HG03521 (cell line): ENCODE results near the gene HOXB3.

Experiments used
- ATAC-seq: cut with Tn5 transposase; IDR thresholded peaks from one replicate; pipeline ENCODE4 v1.9.1; 2021; ENCODE audit warnings: mild to moderate bottlenecking, moderate library complexity; ENCODE audit not compliant: unreplicated experiment

HOXB3 gene

DNA sequence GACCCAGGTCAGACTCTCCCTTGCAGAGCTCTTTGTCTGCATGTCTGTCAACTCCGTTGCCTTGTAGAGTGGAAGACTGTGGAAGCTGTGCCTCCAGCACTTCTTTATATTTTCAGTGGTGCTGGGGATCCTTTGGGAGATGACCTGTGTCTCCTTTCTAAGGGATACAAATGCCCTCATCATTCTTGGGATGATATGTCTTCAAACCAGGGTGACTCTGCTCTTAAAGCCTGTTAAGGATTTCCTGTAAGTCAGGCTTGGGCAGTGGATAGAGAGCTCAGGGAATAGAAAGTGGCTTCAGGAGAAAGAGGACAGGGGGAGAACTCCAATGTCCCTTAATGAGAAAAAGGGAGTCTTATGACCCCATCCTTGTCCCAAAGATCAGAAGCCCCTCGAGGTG, 1.5 kb downstream of the HOXB3 start:
- no peak for ATAC-seq

DNA sequence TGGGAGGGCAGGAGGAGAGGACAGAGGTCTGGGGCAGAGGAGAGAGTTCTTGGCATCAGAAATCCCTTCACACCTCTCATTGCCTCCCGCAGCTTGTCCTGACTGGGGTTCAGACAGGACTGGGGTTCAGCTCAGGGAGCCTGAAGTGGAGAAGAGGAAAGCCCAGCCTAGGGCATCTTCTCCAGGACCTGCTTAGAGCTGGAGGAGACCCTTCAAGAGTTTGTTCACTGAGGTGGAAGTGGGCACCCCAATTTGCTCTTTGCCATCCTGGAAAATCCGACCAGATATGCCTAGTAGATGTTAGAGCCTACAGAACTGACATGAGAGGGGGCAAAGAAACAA, 2.0 kb downstream of the HOXB3 start:
- no peak for ATAC-seq

DNA sequence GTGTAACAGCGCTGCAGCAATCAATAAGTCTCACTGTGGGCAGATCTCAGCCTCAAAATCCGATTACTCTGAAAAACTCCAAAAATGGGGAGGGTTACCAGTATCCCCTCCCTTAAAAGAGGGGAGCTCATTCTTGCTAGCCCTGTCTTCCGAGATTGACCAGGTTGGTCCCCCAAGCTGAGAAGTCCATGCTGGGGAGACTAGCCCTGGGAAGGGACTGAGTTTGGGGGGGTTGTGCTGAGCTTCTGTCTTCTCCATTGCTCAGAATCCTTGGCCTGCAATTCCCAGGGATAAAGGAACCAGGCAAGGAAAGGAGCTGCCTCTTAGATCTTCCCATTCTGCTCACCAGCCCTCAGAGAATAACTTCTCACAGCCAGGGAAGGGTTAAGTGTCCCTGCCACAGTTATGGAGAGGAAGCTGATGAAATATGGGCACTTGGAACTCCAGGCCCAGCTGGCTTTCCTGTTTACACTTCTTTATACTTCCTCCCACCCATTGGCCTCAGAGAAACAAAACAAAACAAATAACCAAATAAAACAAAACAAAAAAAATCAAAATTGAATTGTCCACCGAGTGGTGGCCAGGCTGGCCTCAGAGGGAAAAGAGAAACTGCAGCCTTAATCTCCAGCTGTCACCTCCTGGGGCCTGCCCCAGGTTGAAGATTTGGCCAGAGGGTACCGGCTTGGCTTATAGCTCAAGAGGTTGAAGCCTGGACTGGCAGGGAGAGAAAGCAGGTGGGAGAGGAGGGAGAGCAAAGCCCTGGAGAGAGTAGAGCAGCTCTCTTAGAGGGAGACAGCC, 2.6 kb downstream of the HOXB3 start:
- no peak for ATAC-seq

DNA sequence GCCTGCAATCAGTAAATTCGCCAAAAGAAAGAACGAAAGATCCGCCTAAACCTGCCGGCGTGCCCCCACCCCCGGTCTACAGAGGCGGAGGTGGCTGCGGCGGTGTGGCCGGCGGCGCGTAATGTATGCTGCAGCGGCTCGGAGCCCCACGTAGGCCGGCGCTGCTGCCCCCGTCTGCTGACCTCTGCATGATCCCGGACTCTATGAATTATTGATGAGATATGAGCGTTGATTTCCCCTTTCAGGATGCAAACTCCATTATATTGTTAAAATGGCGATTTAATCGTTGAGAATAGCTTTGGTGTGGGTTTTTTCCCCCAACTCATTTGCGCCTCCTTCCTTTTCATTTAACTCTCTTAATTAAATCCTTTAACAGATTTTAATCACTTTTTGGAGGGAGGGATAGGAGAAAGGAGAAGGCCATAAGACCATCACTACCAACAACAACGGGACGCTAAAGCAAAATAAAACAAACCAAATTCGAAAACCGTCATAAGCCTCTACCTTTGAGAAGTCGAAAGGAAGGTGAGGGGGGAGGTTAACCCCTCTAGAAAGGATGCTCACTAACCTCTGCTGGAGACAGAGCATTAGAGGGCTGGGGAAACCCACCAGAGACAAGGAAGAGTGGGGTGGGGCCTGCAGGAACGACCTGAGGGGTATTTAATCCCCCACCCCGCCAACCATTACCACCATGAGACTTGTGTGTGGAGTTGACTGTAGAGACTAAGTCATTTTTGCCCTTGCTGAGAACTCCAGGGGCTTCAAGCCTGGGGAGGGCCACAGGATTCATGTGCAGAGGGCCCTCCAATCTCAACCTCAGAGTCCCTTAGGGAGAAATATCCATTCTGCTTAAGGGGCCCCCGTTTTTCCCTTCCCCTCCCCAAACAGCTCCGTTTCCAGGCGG, 3.4 kb downstream of the HOXB3 start:
- no peak for ATAC-seq

DNA sequence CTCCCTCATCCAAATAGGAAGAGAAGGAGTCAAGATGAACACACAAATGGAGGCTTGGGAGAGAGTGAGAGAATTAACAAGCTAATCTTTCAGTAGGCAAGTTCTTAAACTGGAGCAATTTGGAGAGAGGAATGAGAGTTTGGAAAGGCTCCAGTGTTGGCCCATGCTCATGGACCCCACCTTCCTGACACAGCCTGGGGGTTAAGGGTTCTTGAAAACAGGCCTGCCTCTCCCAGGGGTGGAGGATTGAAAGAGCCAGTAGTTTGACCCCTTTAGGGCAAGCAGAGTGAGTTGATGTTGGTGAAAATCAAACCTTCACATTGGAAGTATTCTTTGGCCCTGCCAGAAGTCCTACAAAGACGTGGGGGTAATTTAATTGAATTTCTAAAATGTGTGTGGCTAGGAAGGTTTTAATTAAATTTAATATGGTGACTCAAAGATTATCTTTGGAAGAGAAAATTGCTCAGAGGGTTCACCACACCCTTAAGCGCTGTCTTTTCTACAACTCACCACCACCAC, 5.8 kb downstream of the HOXB3 start:
- no peak for ATAC-seq

DNA sequence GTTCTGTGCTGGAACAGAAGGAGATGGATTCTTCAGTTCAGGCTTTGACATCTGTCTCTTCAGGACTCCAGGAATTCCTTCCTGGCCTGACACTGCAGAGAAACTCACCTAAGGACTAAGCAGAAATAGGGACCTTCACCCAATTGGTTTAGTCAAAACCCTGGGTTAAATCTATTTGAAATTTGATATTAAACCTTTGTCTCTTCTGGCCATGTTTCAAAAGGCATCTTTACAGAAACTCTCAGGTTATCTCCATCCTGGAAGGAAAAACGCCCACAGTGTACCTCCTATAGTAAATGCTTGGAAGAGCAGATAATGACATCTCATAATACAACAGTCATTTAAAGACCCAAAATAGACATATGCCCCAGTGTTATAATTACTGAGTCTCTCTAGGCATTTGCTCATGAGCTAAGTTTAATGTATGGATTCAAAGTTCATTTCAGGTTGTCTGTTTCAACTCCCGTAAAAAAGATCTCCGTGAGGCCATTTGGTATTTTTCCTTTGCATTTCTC, 6.3 kb downstream of the HOXB3 start:
- no peak for ATAC-seq

DNA sequence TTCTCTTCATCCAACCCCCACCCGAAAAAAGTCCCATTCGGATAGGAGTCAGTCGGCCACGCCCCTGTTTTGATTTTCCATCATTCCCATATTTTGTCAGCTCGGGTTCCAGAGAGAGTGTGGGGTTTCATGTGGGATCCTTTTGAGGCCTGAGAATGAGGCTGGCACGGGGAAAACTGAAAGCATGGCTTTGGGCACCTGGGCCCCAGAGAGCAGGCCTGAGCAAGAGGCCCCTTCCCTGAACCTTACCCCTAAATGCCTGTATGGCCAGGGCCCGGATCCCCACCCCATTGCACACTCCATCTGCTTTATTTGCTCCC, 7.3 kb downstream of the HOXB3 start:
- ATAC-seq, result no peak

DNA sequence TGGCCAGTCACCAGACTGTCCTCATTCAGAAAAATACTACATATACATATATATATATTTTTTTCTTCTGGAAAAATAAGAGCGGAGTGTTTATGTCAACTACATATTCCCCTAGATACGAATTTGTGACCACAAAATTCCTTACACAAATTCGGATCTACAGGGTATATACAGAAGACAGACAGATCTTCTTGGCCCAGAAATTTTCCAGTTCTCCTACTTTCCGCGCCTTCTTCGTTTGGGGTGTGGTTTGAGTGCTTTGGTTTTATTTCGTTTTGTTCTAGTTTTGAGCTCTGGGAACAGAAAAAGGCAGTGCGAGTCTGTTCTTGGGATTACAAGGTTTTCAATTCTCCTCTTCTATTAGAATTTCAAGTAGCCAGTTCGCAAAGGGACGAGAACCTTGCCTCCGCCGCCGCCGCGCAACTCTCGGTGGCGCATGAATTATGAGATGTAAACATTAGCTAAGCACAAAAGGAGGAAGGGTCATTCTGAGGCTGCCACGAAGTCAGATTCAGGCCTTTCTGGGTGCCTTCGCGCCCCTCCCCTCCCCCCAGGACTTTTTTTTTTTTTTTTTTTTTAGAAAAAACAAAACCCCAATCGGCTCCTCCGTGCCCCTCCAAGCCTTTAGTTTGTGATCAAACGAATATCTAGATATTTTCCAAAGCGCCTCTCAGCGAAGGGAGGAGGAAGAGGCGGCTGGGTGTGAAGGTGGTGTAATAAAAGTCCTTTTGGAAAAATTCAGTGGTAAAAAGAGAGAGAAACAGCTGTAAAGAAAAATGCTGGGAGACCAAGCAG, 10.1 kb downstream of the HOXB3 start:
- no peak for ATAC-seq

DNA sequence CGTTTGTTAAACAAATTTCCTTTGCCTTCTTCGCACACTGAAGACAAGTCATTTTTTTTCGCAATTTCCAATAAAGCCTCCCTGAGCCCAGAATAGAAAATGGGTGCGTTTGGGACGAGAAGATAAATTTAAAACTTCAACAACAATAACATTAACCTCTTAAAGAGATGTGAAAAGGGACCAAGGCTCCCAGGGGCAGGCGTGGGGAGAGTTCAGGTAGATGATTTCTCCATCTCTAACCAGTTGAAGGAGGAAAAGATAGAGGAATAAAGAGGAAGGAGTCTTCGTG, 10.6 kb downstream of the HOXB3 start:
- no peak for ATAC-seq

DNA sequence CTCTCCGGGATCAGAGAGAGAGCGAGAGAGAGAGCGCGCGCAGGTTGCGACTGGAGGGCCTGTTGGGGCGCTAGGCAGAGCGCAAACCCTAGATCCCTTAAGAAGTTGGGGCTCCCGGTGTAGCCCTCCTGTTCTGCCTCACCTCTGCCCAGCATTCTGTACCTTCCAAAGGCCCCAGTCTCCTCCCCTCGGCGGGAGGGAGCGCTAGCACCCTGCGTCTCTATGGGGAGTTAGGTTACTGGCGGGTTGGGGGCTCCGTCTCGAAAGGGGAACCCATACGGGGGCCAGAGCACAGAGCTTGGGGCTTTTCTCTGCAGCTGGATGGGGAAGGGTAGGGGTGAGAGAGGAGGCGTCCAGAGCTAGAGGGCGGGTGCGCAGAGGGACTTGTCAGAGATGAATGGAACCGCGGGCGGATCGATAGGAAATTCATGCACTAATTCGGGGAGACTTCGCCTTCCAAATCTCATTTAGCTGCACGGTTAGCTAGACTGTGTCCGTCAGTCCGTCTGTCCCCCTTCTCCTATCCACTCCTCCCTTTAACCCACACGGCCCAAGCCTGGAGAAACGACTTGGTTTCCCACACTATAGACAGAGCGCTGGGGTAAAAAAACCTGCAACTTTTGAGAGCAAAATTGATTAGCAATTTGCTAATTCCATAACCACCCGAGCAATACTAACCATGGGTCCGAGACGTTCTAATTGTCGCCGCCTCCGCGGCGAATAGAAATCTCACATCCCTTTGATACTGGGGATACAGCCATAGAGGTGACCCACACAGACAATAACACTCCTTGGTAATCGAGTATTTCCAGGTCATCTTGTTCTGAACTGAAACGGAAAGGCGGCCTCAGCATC, 11.2 kb downstream of the HOXB3 start:
- ATAC-seq, result no peak

DNA sequence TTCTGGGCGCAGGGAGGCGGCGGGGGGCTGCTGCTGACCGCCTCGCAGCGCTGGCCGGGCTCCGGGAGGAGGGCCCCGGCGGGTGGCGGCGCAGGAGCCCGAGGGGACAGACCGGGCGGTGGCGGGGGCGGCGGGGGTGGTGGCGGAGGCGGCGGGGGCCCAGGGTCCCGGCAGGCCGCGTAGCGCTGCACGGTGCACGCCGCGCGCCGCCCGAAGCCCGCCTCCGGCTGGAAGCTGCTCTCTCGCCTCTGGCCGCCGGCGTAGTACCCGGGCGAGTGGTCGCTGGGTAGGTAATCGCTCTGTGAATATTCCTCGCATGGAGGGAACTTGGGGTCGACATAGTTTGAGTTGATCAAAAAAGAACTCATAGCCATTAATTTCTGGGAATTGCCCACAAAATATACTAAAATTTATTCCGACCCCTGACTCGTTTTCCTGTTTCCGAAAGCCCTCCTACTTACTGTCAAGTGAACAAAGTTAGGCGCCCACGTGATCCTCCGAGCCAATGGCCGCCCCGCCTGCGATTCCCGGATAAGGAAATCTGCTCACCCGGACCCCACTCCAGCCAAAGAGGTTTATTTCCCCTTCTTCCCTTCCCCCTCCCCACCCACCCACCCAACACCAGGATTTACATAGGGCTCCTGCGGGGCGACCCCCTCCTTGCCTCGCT, 12.0 kb downstream of the HOXB3 start, which contains the start of gene HOXB4:
TSS of gene HOXB4 (minus strand) at position 405 of the 670 bp plus-strand sequence. CDS start at position 374, 31 bp downstream.
- ATAC-seq, result no peak

DNA sequence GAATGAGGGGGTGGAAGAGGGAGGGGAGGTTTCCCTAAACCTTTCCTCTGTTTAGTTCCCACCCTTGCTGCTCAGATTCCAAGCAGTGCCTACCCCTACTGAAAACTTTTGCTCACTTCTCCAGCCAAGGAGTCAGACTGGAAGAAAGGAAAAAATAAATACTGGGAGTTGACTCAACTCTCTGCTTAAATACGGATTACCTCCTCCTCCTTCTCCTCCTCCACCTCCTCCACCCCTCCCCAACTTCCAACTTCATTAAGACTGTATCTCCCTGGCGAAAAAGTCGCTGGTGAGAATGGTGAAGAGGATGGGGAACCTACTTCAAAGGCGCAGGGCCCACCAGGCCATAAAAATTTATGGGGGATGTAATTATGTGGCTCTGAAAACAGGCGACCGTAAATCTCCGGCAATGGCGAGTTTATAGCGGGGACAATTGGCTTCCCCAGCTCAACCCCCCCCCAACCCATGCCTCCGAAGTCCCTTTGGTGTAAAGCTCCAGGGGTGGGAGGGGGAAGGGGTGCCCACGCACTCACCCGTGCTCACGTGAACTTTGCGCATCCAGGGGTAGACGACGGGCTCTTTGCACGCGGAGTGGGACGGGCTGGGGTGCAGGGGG, 12.6 kb downstream of the HOXB3 start:
- ATAC-seq, result no peak

DNA sequence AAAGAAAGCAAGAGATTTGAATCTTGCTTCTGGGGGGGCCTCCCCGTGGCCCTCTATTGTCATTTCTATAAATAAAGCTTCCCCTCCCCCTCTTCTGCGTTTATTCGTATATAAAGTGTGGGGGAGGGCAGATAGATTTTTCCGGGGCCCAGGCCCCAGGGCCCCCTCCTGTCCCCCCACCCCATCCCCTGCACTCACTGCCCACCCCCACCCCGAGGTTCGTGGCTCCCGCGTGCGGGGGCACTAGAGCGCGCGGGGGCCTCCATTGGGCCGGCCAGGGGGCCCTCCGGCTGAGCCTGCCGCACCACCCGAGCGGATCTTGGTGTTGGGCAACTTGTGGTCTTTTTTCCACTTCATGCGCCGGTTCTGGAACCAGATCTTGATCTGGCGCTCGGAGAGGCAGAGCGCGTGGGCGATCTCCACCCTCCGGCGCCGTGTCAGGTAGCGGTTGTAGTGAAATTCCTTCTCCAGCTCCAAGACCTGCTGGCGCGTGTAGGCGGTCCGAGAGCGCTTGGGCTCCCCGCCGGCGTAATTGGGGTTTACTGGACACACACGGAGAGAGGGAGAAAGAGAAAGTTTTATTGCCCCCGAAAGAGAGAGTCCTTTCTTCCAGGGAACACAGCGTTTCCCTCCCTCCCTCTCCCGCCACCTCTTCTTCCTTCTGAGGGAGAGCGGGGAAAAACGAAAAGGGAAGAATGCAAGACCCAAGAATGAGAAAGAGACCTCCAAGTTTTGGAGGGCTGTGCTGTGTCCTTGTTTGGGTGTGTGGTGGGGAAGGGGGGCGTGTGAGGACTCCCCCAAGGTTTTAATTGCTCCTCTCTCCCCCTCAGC, 13.3 kb downstream of the HOXB3 start:
- no peak for ATAC-seq

DNA sequence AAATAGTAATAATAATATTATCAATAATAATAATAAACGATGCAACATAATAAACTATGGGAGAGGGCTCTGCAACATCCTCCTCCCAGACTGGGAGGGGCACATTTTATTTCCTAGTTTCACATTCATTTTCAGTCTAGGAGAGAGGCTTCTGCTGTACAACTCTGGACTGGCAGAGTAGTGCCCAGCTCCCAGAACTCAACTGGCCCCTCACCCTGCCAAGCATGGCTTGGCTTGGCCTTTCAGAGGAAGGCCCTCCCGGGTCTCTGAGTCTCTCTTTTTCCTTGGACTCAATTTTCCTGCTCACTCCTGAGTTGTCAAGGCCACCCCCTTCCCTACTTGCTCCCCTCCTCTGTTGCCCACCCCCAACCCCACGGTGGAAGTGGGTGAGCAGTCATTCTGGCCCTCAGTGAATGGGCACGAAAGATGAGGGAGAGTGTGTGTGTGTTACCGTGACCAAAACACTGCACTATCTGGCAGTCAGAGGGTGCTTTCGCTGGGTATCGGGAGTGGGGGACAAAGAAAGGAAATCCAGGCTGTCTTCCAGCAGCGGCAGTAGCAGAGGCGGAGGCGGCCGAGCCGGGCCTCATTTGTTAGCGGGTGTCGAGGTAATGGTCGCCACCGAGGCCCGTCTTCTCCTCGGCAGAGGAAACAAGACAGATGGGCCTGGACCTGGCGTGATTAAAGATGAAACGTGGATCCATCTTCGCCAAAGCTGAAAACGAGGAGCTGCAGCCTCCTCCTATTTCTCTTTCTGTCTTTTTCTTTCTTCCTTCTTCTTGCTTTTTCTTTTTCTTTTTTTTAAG, 14.2 kb downstream of the HOXB3 start:
- ATAC-seq, result no peak

DNA sequence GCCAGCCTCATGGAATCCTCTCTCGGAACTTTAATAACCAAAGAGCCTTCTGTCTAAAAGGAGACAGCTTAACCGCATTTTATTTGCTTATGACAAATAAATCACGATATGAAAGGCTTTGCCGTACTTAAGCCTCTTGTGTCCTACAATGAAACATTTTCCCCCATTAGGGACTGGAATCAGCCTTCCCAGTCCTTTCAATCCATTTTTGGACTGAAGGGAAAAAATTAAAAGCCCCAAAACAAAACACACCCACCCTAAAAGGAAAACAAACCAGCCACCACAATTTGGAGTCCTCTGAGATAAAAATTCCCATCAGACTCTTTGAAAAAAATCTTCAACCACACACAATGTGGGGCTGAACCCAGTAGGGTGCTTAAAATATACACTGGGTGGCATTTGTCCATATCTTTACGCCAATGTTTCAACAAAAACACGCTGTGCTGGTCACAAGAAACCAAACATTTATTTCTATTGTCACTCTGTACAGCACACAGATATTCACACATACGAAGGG, 14.9 kb downstream of the HOXB3 start:
- no peak for ATAC-seq

DNA sequence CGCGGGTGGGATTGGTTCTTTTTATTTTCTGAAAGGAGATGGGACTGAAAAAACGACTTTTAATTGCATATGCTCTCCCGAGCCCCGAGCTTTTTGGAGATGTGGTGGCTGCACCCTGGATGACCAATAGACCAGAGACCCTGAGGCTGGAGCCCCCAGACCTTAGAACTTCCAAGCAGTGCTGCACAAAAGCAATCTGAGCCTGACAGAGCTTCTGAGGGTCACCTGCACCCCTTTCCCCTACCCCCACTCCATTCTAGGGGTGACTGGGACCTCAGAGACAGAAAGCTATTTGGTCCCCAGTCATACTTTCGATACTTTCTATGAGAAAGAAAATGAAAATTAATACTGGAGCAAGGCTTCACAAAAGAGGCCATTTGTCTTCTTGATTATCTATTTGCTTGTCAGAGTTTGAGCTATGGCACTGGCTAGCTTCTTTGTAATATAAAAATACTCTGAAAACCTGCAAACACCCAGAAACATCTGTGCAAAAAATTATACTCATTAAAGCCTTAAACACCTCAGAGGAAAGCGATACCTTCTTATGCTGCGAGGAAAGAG, 15.5 kb downstream of the HOXB3 start:
- ATAC-seq, result no peak

DNA sequence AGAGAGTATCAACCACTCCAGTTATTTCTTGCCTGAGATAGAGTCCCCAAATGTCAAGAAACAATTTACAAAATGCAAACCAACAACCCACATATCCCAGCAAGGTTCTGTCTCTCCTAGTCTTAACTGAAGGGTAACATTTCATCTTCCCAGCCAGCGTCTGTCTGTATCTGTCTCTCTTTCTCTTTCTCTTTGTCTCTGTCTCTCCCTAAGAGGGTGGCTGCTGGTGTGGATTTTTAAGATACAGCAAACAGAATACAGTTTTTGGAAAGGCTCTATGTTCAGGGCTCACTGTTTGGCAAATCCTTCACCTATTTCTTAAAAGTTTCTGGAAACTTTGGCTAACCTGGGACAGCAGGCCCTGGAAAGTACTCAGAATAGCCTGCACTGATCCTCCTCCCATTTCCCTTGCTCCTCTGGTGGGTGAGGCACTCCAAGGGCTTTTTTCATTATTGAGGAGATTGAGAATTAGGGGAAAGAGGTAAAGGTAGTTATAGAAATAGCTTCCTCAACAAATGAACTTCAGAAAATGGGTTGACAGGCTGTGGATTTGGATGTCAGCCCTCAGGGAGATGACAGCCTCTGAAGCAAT, 18.1 kb downstream of the HOXB3 start:
- no peak for ATAC-seq
